GM19438 (cell line): Measurements from ENCODE around the gene IL3RA.
"Not testable (repeated sequence)": the region's sequence is repeated elsewhere in the genome, so short reads cannot be mapped to it uniquely, and the experiment has no call there.

Experiments
- ATAC-seq: cut with Tn5 transposase; IDR thresholded peaks from one replicate; pipeline ENCODE4 v1.9.1; 2021; ENCODE audit warnings: low read depth; ENCODE audit not compliant: unreplicated experiment

Gene IL3RA

DNA sequence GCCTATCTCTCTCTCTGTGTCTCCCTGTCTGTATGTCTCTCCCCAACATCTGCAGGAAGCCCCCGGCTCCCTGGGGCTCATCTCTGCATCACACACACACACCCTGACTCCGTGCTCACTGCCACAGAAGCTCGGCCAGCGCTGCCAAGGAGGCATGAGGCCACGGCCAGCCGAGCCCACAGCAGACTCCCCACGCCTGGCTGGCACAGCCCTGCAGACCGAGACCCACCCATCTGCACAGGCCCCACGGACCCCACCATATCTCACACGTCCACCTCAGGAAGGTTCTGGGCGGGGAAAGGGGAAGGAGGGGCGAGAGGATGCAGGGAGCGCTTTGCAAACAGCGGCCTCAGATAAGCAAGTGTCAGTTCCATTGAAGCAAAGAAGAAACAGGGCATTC lies 83.8 kb downstream of the IL3RA start:
- no peak for ATAC-seq

GRCh38 chrX:1421433-1422134 lies 85.0 kb downstream of the IL3RA start:
- no peak for ATAC-seq

GRCh38 chrX:1422135-1422465 lies 85.5 kb downstream of the IL3RA start:
- ATAC-seq: no peak

GRCh38 chrX:1423215-1423614 lies 86.6 kb downstream of the IL3RA start:
- ATAC-seq: no peak

DNA sequence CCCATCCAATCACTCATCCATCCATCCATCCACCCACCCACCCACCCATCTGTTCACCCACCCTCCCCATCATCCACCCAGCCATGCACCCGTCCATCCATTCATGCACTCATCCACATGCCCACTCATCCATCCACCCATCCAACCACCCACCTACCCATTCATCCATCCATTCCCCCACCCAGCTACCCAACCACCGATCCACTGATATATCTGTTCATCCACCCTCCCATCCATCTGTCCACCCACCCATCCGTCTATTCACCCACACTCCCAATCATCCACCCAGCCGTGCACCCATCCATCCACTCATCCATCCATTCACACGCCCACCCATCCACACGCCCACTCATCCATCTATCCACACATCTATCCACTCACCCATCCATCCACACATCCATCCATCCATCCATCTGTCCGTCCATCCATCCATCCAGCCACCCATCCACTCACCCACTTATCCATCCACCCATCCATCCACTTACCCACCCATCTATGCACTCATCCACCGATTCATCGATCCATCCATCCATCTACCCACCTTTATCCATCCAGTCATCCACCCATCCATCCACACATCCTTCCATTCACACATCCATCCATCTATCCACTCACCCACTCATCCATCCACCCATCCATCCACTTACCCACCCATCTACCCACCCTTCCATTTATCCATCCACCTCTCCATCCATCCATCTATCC lies 87.7 kb downstream of the IL3RA start:
- ATAC-seq: no peak

DNA sequence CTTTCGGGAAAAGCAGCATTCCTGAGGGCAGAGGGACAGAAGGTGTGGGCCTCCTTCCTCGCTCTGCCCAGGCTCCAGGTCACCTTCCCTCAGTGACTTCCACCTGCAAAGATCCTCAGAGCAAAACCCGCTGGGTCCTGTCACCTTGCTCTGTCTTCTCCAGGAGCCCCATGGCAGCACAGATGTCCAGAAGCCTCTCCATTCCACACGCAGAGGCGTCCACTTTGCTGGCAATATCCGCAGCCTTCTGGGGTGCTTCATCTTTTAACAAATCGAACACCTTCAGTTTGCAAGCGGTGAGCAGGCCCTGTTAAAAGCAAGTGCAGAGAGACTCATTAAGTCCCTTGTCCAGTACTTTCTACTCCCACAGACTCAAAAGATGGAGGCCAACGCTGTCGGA lies 88.8 kb downstream of the IL3RA start:
- ATAC-seq: no peak

DNA sequence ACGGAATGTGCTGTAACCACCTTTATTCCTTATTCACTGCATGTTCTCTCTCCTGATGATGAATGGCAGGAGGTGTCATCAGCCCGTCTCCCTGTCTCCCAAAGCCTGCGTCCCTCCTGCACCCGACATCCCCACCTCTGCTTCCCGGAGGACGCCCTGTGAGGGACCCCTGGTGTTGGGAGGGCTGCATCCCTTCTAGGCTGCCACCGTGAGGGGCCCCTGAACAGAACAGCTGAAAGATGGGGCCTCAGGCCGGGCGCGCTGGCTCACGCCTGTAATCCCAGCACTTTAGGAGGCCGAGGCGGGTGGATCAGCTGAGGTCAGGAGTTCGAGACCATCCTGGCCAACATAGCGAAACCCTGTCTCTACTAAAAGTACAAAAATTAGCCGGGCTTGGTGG lies 89.7 kb downstream of the IL3RA start:
- ATAC-seq: not testable (repeated sequence)

DNA sequence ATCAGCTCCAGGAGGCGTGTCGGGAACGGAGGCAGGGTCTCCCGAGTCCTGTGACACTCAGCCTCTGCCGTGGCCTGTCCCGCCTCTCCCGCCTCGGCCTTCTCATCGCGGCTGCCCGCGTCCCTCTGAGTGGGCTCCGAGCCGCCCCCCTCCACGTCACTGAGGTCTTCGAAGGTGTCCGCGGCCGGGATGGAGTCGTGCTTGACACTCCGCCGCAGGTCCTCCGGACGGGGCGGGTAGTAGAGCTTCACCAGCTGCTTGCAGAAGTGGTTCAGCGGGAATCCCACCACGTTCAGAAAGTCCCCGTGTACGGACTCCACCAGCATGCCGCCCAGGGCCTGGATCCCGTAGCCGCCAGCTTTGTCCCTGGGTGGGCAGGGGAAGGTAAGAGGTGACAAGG lies 91.2 kb downstream of the IL3RA start:
- no peak for ATAC-seq

GRCh38 chrX:1430451-1430850 lies 93.9 kb downstream of the IL3RA start:
- ATAC-seq: no peak
